K562 (cell line): ENCODE measurements around the gene NRF1. TPM values are rescaled to one million over a fixed set of nuclear protein-coding genes. Genes with fewer than 3 reads are reported as not detected.

Experiments used
- ARNT ChIP-seq, 2 experiments: fragments of 450-650 bp; IDR thresholded peaks; 2 replicates each; pipeline ENCODE4 v1.6.1; 2016; ENCODE audit warnings: mild to moderate bottlenecking in 1 of 2
- BRF2 ChIP-seq: IDR thresholded peaks from 3 replicates; pipeline ENCODE4 v1.6.1; 2011; ENCODE audit warnings: borderline replicate concordance, mild to moderate bottlenecking; ENCODE audit not compliant: insufficient read length, insufficient read depth
- CBX8 ChIP-seq: fragments of 200-600 bp; sonication (generic); IDR thresholded peaks from 2 replicates; pipeline ENCODE4 v1.6.1; 2012; ENCODE audit warnings: borderline replicate concordance, mixed run types, low read depth, mild to moderate bottlenecking, moderate library complexity, mixed read lengths, low read length, control low read depth, inconsistent platforms; ENCODE audit not compliant: poor library complexity, severe bottlenecking; ENCODE audit errors: extremely low read depth
- CC2D1A ChIP-seq: fragments of 450-650 bp; IDR thresholded peaks from 2 replicates; pipeline ENCODE4 v1.6.1; 2017; ENCODE audit warnings: mild to moderate bottlenecking
- CHAMP1 ChIP-seq: fragments of 450-650 bp; IDR thresholded peaks from 2 replicates; pipeline ENCODE4 v1.6.1; 2016; ENCODE audit warnings: mild to moderate bottlenecking
- CHD1 ChIP-seq: fragments of 200-600 bp; sonication (generic); IDR thresholded peaks from one replicate; pipeline ENCODE4 v1.6.1; 2012; ENCODE audit warnings: mild to moderate bottlenecking, moderate library complexity, low read length, inconsistent platforms
- DDX20 ChIP-seq: fragments of 450-650 bp; IDR thresholded peaks from 2 replicates; pipeline ENCODE4 v1.6.1; 2016; ENCODE audit warnings: missing genetic modification characterization, low read depth, mild to moderate bottlenecking, missing compliant biosample characterization, moderate library complexity
- DPF2 ChIP-seq: fragments of 450-650 bp; IDR thresholded peaks from 2 replicates; pipeline ENCODE4 v1.6.1; 2016
- FOXA3 ChIP-seq, 2 experiments: fragments of 450-650 bp in 1 of 2; sonication (generic) in 1 of 2; formaldehyde crosslinking; IDR thresholded peaks in 1 of 2; conservative IDR thresholded peaks in 1 of 2; 2 replicates each; pipeline versions ENCODE4 v1.4.0 to v1.8.0; 2020 to 2022; ENCODE audit warnings: mild to moderate bottlenecking in 2 of 2, missing genetic modification reagents in 1 of 2
- HDAC8 ChIP-seq: fragments of 450-650 bp; IDR thresholded peaks from 2 replicates; pipeline ENCODE4 v1.6.1; 2016; ENCODE audit warnings: mild to moderate bottlenecking, missing genetic modification characterization, moderate library complexity, missing compliant biosample characterization
- KLF6 ChIP-seq: fragments of 250-450 bp; sonication (Bioruptor Pico); IDR thresholded peaks from 2 replicates; pipeline ENCODE4 v1.4.0; 2020; ENCODE audit warnings: mild to moderate bottlenecking, moderate library complexity, borderline replicate concordance
- MEF2A ChIP-seq: IDR thresholded peaks from 2 replicates; pipeline ENCODE4 v1.6.1; 2011; ENCODE audit warnings: low read depth, mild to moderate bottlenecking, low read length, moderate library complexity; ENCODE audit not compliant: control insufficient read depth
- MLLT1 ChIP-seq, 2 experiments: fragments of 450-650 bp; IDR thresholded peaks; 2 replicates each; pipeline ENCODE4 v1.6.1; 2016
- MYC ChIP-seq, 2 experiments: fragments of 250-450 bp in 1 of 2; sonication (Bioruptor Pico) in 1 of 2; IDR thresholded peaks; 2 replicates each; pipeline versions ENCODE4 v1.5.1 to v1.6.1; 2012 to 2021; ENCODE audit warnings: low read depth in 2 of 2, borderline replicate concordance in 1 of 2, improper control_type of control experiment in 1 of 2, low read length in 1 of 2, mild to moderate bottlenecking in 1 of 2, moderate library complexity in 1 of 2
- NFATC3 ChIP-seq: fragments of 450-650 bp; IDR thresholded peaks from 2 replicates; pipeline ENCODE4 v1.6.1; 2017; ENCODE audit warnings: mild to moderate bottlenecking
- NFE2L1 ChIP-seq: fragments of 450-650 bp; IDR thresholded peaks from 2 replicates; pipeline ENCODE4 v1.6.1; 2016; ENCODE audit warnings: missing genetic modification characterization, low read depth, mild to moderate bottlenecking, missing compliant biosample characterization, moderate library complexity, borderline replicate concordance
- PTRF ChIP-seq: fragments of 450-650 bp; IDR thresholded peaks from 2 replicates; pipeline ENCODE4 v1.6.1; 2016; ENCODE audit warnings: mild to moderate bottlenecking, missing genetic modification characterization, missing compliant biosample characterization
- SIX5 ChIP-seq, 2 experiments: IDR thresholded peaks; 2 replicates each; pipeline ENCODE4 v1.6.1; 2011; ENCODE audit warnings: low read length in 2 of 2, borderline replicate concordance in 1 of 2, low read depth in 1 of 2, mild to moderate bottlenecking in 1 of 2, moderate library complexity in 1 of 2; ENCODE audit not compliant: insufficient read depth in 1 of 2
- TARDBP ChIP-seq: fragments of 450-650 bp; IDR thresholded peaks from 2 replicates; pipeline ENCODE4 v1.6.1; 2016
- TCF7 ChIP-seq: sonication (generic); IDR thresholded peaks from 2 replicates; pipeline ENCODE4 v1.6.1; 2016; ENCODE audit warnings: antibody characterized with exemption, borderline replicate concordance
- TEAD1 ChIP-seq, 2 experiments: fragments of 450-650 bp in 1 of 2; sonication (generic) in 1 of 2; formaldehyde crosslinking; IDR thresholded peaks; 2 replicates each; pipeline versions ENCODE4 v1.4.0 to v1.8.0; 2020 to 2022; ENCODE audit warnings: mild to moderate bottlenecking in 2 of 2, missing genetic modification reagents in 1 of 2
- TRIM28 ChIP-seq: fragments of 450-650 bp; IDR thresholded peaks from 2 replicates; pipeline ENCODE4 v1.6.1; 2017
- ZNF184 ChIP-seq: sonication (generic); formaldehyde crosslinking; IDR thresholded peaks from 2 replicates; pipeline ENCODE4 v1.5.0; 2020; ENCODE audit warnings: missing genetic modification reagents
- ZNF586 ChIP-seq: fragments of 450-650 bp; formaldehyde crosslinking; conservative IDR thresholded peaks from 2 replicates; pipeline ENCODE4 v1.4.0; 2020; ENCODE audit warnings: mild to moderate bottlenecking, moderate library complexity
- polyA plus RNA-seq, 8 experiments: library from polyadenylated mRNA; depleted of rRNA in 4 of 8; stranded (reverse) in 5 of 8; unstranded in 3 of 8; fragments of >200 nt; fragmentation: Nextera tagmentation in 2 of 8; fragmentation: Illumina TruSeq in 1 of 8; extraction: Ambion mirVana in 2 of 8; extraction: Trizol in 1 of 8; gene quantifications; 2 replicates each; pipeline versions ENCODE4 v1.2.1 to v1.2.3, GENCODE V29; 2011 to 2014; ENCODE audit warnings: inconsistent platforms in 1 of 8, missing spikeins in 1 of 8
- total RNA-seq, 7 experiments: library from RNA; depleted of rRNA in 6 of 7; stranded (reverse); fragments of >200 nt in 6 of 7; fragmentation: Illumina TruSeq in 2 of 7; extraction: Trizol in 2 of 7; gene quantifications; 2 replicates each; pipeline versions ENCODE4 v1.2.1 to v1.2.3, GENCODE V29; 2011 to 2021; ENCODE audit warnings: low replicate concordance in 1 of 7

Gene NRF1
- total and polyA plus RNA-seq, 9 of the 15 experiments (the other 6 are each of a cell fraction or from before 2014, with no cell fraction given) = 8.6 to 28.8 (median 20.3) TPM

GRCh38 chr7:129610709-129611245, 743 bp upstream of the NRF1 start (continued):
- no peak for TF ChIP-seq TEAD1 (CRISPR knock-in tag; IDR thresholded peaks at IDR 0.05)
- no peak for TF ChIP-seq MLLT1 (IDR thresholded peaks at IDR 0.05)
- no peak for TF ChIP-seq MYC (IDR thresholded peaks at IDR 0.05; ENCODE audit: low read depth, low read length)
- TF ChIP-seq MYC (CRISPR knock-in tag; IDR thresholded peaks at IDR 0.05; ENCODE audit: borderline replicate concordance, low read depth) = no peak
- no peak for TF ChIP-seq MEF2A
- TF ChIP-seq FOXA3 (CRISPR knock-in tag; conservative IDR thresholded peaks at IDR 0.05 in 1 of 2, IDR thresholded peaks at IDR 0.05 in 1 of 2) = no peak
- TF ChIP-seq DDX20 (tag) = no peak
- no peak for TF ChIP-seq TARDBP
- 0 out of 2 replicates have a peak, but pooled peaks have one; percentile 21 for TF ChIP-seq CC2D1A
- no peak for TF ChIP-seq TCF7
- TF ChIP-seq HDAC8 (tag) = no peak
- TF ChIP-seq CBX8 = no peak
- TF ChIP-seq ZNF184 (CRISPR knock-in tag) = no peak
- TF ChIP-seq ZNF586 (CRISPR knock-in tag) = no peak
- TF ChIP-seq BRF2 = no peak
- TF ChIP-seq NFE2L1 (tag) = no peak
- no peak for TF ChIP-seq CHAMP1
- TF ChIP-seq CHD1 = no peak
- no peak for TF ChIP-seq NFATC3
- no peak for TF ChIP-seq PTRF
- no peak for TF ChIP-seq TRIM28
- no peak for TF ChIP-seq DPF2
- no peak for TF ChIP-seq SIX5 (IDR thresholded peaks at IDR 0.05; ENCODE audit: borderline replicate concordance in 1 of 2, insufficient read depth in 1 of 2, low read depth in 1 of 2, low read length in 2 of 2)
- TF ChIP-seq ARNT (IDR thresholded peaks at IDR 0.05) = no peak
- TF ChIP-seq KLF6 (CRISPR knock-in tag) = no peak
